WTC11 (cell line): ENCODE data around the gene CBFA2T3. TPM values are rescaled to one million over a fixed set of nuclear protein-coding genes. Genes with fewer than 3 reads are reported as not detected.

Experiments
- ATAC-seq: fragments of 200-7000 bp; cut with Tn5 transposase; 2 replicates; pipeline ENCODE4 v1.10.0; 2021; ENCODE audit warnings: mild to moderate bottlenecking, moderate library complexity
- CTCF ChIA-PET: fragments of 300-600 bp; sonication (Branson Sonifier 250); formaldehyde crosslinking; loops from one replicate; lab custom pipeline; 2021; ENCODE audit warnings: antibody characterized with exemption; lab: Charles Lee
- POLR2A ChIA-PET: fragments of 350-600 bp; sonication (Branson Sonifier 250); formaldehyde crosslinking; loops from one replicate; lab custom pipeline; 2021; ENCODE audit warnings: antibody characterized with exemption; lab: Charles Lee
- DNase-seq: peaks from one replicate; pipeline ENCODE4 v3.0.0; 2021; ENCODE audit warnings: low spot score
- H3K27ac Mint-ChIP-seq: 2 replicates; pipeline ENCODE4 v1.8.0; 2021; ENCODE audit warnings: mixed read lengths
- H3K27me3 Mint-ChIP-seq: 2 replicates; pipeline ENCODE4 v1.8.0; 2021; ENCODE audit warnings: low read depth, mild to moderate bottlenecking, moderate library complexity, mixed read lengths
- H3K36me3 Mint-ChIP-seq: 2 replicates; pipeline ENCODE4 v1.8.0; 2021; ENCODE audit warnings: mixed read lengths
- H3K4me1 Mint-ChIP-seq: 2 replicates; pipeline ENCODE4 v1.8.0; 2022; ENCODE audit warnings: mixed read lengths
- H3K4me3 Mint-ChIP-seq: 2 replicates; pipeline ENCODE4 v1.8.0; 2021; ENCODE audit warnings: mild to moderate bottlenecking, moderate library complexity, mixed read lengths
- H3K9me3 Mint-ChIP-seq: 2 replicates; pipeline ENCODE4 v1.8.0; 2021; ENCODE audit warnings: mixed read lengths
- AR ChIP-seq: fragments of 250-450 bp; sonication (Bioruptor Pico); IDR thresholded peaks from 2 replicates; pipeline ENCODE4 v1.9.0; 2021; ENCODE audit warnings: mild to moderate bottlenecking
- ARID4B ChIP-seq: sonication (generic); formaldehyde crosslinking; IDR thresholded peaks from 2 replicates; pipeline ENCODE4 v1.8.0; 2023; ENCODE audit warnings: missing genetic modification reagents, mild to moderate bottlenecking, borderline replicate concordance
- ATF3 ChIP-seq: sonication (generic); formaldehyde crosslinking; conservative IDR thresholded peaks from 2 replicates; pipeline ENCODE4 v1.8.1; 2022; ENCODE audit warnings: mild to moderate bottlenecking, missing genetic modification reagents
- ELF4 ChIP-seq: sonication (generic); formaldehyde crosslinking; IDR thresholded peaks from 2 replicates; pipeline ENCODE4 v1.8.1; 2022; ENCODE audit warnings: low read depth, mild to moderate bottlenecking, moderate library complexity, missing genetic modification reagents
- EMX1 ChIP-seq: fragments of 250-450 bp; sonication (Bioruptor Pico); IDR thresholded peaks from 2 replicates; pipeline ENCODE4 v1.8.0; 2021; ENCODE audit warnings: mild to moderate bottlenecking
- ERG ChIP-seq: fragments of 250-450 bp; sonication (Bioruptor Pico); IDR thresholded peaks from 2 replicates; pipeline ENCODE4 v1.8.0; 2021; ENCODE audit warnings: mild to moderate bottlenecking
- ETV6 ChIP-seq: sonication (generic); formaldehyde crosslinking; IDR thresholded peaks from 2 replicates; pipeline ENCODE4 v1.8.1; 2022; ENCODE audit warnings: mild to moderate bottlenecking, missing genetic modification reagents
- MAX ChIP-seq: sonication (generic); formaldehyde crosslinking; IDR thresholded peaks from 2 replicates; pipeline ENCODE4 v1.8.0; 2022; ENCODE audit warnings: mild to moderate bottlenecking, missing genetic modification reagents
- NFATC4 ChIP-seq: fragments of 250-450 bp; sonication (Bioruptor Pico); IDR thresholded peaks from 2 replicates; pipeline ENCODE4 v1.9.0; 2021; ENCODE audit warnings: mild to moderate bottlenecking
- USF2 ChIP-seq: sonication (generic); formaldehyde crosslinking; IDR thresholded peaks from 2 replicates; pipeline ENCODE4 v1.8.1; 2023; ENCODE audit warnings: mild to moderate bottlenecking, missing genetic modification reagents, moderate library complexity
- ZBTB21 ChIP-seq: sonication (generic); formaldehyde crosslinking; IDR thresholded peaks from 2 replicates; pipeline ENCODE4 v1.8.1; 2023; ENCODE audit warnings: mild to moderate bottlenecking, missing genetic modification reagents, borderline replicate concordance
- ZNF138 ChIP-seq: sonication (generic); formaldehyde crosslinking; conservative IDR thresholded peaks from 2 replicates; pipeline ENCODE4 v1.8.1; 2022; ENCODE audit warnings: mild to moderate bottlenecking, moderate library complexity, missing genetic modification reagents
- ZSCAN18 ChIP-seq: fragments of 250-450 bp; sonication (Bioruptor Pico); IDR thresholded peaks from 2 replicates; pipeline ENCODE4 v2.1.2; 2022; ENCODE audit warnings: mild to moderate bottlenecking, moderate library complexity
- total RNA-seq: library from RNA; stranded (reverse); gene quantifications from 3 replicates; pipeline ENCODE4 v1.2.3, GENCODE V29; 2021

CBFA2T3 gene
- total RNA-seq, 1 experiment from 2014 or later: 2.6 TPM

GRCh38 chr16:88868974-88869672 lies 107.9 kb downstream of the CBFA2T3 start (continued):
- no peak for TF ChIP-seq AR (CRISPR knock-in tag)
- no peak for TF ChIP-seq NFATC4 (CRISPR knock-in tag)
- no peak for TF ChIP-seq ZBTB21 (CRISPR knock-in tag)
- TF ChIP-seq, all 79 proteins: peak for 0

- CTCF ChIA-PET: no interaction called here
- no peak for DNase-seq
- Mint-ChIP-seq H3K27ac (no peak overlapping the region), H3K27me3 (no peaks in the 10 kb centered on the region), H3K9me3 (no peaks in the 10 kb centered on the region), H3K36me3 (no peaks in the 10 kb centered on the region), H3K4me3 (no peak overlapping the region), H3K4me1 (no peaks in the 10 kb centered on the region)
- POLR2A ChIA-PET: interaction anchor here (0.7 kb wide), 1 partner anchor 77 kb away, joined by 4 read pairs; no protein-coding TSS in a partner anchor
- no peak for ATAC-seq
- no peak for TF ChIP-seq EMX1 (CRISPR knock-in tag)
- TF ChIP-seq ZBTB21 (CRISPR knock-in tag): no peak
- TF ChIP-seq ELF4 (CRISPR knock-in tag): no peak
- TF ChIP-seq MAX (CRISPR knock-in tag): no peak
- TF ChIP-seq ZNF138 (CRISPR knock-in tag): no peak
- TF ChIP-seq ERG (CRISPR knock-in tag): no peak
- TF ChIP-seq ZSCAN18 (CRISPR knock-in tag): no peak
- TF ChIP-seq USF2 (CRISPR knock-in tag): no peak
- TF ChIP-seq ATF3 (CRISPR knock-in tag): no peak
Observed at GRCh38 chr16:88867581-88868246, 109.3 kb downstream of the CBFA2T3 start.

GRCh38 chr16:88866151-88866920 lies 110.7 kb downstream of the CBFA2T3 start, which contains the start of gene PABPN1L:
TSS of gene PABPN1L (minus strand) at chr16:88866660. CDS start at chr16:88866606, 54 bp downstream.
- no peak for ATAC-seq
- no peak for DNase-seq
- 0 out of 2 replicates have a peak, but pooled peaks cover under 1% of the 10 kb centered on the region for H3K36me3 Mint-ChIP-seq
- ChIA-PET POLR2A (no interaction called here), CTCF (interaction anchor here (0.5 to 0.9 kb wide), 2 partner anchors 20 to 129 kb away, joined by 4 to 5 read pairs; no protein-coding TSS in a partner anchor)
- H3K27me3 Mint-ChIP-seq: no peaks in the 10 kb centered on the region
- no peak within 1 kb of the TSS for H3K4me3 Mint-ChIP-seq
- H3K4me1 Mint-ChIP-seq: no peaks in the 10 kb centered on the region
- H3K9me3 Mint-ChIP-seq: no peaks in the 10 kb centered on the region
- peak within 1 kb of the TSS; percentile 45; the same call in 1 of the 2 replicates for H3K27ac Mint-ChIP-seq
- no peak for TF ChIP-seq ERG (CRISPR knock-in tag)
- no peak for TF ChIP-seq ETV6 (CRISPR knock-in tag)
- no peak for TF ChIP-seq ARID4B
- TF ChIP-seq ZNF138 (CRISPR knock-in tag): no peak
